NCI-H1417 (cell line): Measurements from ENCODE around the gene CFAP52.
"Not testable (repeated sequence)": the region's sequence is repeated elsewhere in the genome, so short reads cannot be mapped to it uniquely, and the experiment has no call there.

Experiments
- DNase-seq, 3 experiments: peaks; one replicate each; lab custom pipeline; 2025; lab: John Stamatoyannopoulos, UW

Gene CFAP52

DNA sequence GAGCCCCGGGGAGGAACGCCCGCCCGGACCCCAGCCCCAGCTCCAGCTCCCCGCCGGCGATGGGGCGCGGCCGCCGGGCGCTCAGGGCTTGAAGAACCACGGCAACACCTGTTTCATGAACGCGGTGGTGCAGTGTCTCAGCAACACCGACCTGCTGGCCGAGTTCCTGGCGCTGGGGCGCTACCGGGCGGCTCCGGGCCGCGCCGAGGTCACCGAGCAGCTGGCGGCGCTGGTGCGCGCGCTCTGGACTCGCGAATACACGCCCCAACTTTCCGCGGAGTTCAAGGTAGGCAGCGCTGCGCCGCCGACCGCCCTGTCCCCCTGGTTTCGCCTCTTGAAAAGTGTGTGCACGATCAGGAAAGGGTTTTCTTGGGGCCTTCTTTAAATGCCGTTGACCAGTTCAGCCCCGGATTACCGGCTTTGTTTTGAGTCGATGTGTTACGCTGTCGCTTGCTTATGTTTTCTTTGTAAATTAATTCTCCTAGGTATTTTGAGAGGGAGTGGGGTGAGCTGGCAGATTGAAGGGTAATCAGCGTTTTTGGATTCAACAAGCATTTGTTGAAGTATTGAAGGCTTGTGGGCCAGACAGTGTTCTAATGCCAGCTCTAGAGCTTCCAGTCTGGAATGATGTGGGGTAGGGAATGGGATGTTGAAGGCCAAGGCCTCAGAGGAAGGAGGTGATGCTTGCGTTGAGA lies 69.6 kb downstream of the CFAP52 start:
- peak; percentile 32 to 72 (median 63) for DNase-seq

DNA sequence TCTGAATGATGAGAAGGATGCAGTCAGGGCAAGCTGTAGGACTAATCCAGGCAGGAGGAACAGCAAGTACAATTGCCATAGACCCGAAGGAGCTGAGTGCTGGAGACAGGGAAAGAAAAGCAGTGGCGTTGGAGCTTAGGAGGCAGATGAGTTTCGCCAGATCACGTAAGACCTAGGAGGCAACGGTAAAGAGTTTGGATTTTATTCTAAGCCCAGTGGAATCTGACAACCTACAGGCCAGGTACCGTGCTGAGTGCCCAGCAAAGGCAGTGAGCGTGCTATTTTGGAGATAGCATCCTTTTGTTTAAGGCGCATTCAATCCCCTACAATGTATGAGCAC lies 70.1 kb downstream of the CFAP52 start:
- peak in 2 of 3 experiments; percentile 4 to 47 for DNase-seq

DNA sequence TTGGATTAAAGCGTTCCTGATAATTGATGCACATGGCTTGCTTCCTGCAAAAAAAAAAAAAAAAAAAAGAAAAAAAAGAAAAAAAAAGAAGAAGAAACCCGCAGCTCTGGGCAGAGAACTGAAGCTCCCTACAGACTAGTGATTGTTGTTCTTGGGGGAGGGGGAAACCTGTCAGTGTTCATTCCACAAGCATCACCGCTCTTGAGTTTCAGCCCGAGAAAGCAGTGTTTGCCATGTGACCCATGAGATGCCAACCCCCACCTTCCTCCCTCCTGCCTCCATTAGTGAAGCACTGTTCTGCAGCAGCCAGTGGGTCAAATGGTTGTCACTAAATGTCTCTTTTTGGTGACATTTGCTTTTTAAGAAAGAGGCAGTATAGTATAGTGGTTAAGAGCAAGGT lies 70.6 kb downstream of the CFAP52 start:
- peak; percentile 9 to 34 (median 12) for DNase-seq

DNA sequence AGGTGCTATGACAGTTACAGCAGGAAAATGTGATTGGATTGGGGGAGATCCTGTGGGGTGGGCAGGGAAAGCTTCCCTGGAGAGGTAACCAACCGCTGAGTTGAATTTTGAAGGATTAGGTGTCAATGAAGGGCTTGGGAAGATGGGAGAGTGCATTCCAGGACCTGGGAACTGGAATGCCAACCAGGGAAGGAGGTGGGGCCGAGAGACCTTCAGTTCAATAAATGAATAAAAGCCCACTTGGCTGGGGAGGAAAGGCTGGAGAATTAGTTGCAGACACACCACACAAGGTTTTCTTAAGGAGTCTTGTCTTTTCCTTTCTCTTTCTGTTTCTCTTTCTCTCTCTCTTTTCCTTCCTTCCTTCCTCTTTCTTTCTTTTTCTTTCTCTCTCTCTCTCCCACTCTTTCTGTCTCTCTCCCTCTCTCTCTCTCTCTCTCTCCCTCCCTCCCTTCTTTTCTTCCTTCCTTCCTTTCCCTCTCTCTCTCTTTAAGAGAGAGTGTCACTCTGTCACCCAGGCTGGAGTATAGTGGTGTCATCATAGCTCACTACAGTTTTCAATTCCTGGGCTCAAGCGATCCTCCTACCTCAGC lies 72.2 kb downstream of the CFAP52 start:
- DNase-seq, result no peak

DNA sequence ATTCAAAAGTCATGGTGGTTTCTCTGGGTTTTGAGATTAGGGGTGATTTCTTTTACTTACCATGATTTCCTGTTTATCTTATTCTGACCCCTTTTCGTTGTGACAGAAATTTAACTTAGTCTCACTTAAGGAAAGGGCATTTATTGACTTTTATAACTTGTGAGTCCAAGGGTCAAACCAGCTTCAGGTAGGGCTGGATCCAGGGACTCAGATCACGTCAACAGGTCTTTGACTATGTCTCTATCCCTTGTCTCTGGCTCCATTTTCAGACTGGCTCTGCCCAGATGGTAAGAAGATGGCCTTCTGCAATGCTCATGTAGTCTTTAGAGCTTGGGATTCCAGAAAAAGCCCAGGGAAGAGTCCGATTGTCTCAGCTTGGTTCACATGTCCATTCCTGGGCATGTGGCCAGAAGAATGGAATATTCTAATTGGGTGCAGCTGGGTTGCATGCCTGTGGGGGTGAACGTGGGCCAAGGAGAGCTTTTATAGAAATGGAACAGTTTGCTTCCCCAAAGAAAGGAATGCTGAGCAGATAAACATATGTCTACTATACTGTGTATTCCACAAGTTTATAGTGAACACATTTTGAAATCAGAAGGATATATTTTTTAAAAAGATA lies 82.3 kb downstream of the CFAP52 start:
- DNase-seq, result no peak

DNA sequence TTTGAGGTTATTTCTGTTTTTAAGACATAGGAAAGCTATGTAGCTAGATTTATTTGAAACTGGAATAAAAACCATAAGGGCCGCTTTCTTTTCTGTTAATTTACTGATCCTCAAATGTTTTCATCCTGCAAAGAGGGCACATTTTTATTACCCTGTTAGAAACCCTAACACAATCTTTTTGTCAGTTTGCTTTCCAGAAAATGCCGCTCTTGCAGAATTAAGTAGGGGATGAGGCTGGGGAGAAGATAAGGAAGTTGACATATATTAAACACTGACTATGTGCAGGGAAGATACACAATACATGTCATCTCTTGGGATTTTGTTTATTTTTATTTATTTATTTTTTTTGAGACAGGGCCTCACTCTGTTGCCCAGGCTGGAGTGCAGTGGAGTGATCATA lies 84.6 kb downstream of the CFAP52 start:
- no peak for DNase-seq

DNA sequence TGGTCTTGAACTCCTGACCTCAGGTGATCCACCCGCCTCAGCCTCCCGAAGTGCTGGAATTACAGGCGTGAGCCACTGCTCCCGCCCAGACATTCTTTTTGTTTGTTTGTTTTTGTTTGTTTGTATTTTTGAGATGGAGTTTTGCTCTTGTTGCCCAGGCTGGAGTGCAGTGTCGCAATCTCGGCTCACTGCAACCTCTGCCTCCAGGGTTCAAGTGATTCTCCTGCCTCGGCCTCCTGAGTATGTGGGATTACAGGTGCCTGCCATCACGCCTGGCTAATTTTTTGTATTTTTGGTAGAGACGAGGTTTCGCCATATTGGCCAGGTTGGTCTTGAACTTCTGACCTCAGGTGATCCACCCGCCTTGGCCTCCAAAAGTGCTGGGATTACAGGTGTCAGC lies 87.1 kb downstream of the CFAP52 start:
- not testable (repeated sequence) for DNase-seq

DNA sequence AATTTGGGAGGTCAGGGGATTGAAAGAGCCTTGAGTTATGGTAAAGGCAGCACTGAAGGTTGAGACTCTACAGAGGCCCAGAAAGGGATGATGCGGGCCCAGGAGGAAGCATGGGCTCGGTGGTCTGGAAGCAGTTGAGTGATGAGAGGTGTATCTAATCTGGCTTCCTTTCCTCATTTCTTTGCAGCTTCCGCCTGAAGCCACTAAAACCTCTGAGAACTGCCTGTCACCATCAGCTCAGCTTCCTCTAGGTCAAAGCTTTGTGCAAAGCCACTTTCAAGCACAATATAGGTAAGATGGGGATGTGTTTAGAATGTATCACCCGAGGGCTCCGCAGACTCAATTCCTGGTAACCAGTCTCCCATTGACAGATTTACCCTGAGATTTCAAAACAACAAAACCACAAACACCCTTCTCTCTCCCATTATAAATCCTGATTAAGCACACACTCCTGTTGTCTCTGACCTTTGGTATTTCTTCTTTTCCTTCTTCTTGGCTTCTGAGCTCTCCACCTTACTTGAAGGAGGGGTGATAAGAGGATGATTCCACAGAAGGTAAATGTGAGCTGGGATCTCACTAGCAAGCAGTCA lies 90.1 kb downstream of the CFAP52 start:
- no peak for DNase-seq

DNA sequence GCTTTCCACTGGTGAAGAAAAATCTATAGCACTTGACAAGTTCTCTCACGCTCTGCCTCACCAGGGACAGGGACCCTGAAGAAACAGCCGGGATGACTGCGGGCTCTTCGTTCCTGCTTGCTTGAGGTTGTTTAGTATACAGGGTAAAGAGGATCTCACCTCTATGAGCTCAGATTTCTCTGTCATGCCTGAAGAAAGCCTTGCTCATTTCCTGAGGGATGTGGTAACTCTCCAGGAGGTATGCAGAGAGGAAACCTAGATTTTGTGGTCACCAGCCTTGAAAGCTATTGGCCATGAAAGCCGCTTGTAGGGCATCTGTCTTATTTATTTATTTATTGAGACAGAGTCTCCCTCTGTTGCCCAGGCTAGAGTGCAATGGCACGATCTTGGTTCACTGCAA lies 92.1 kb downstream of the CFAP52 start:
- no peak for DNase-seq

DNA sequence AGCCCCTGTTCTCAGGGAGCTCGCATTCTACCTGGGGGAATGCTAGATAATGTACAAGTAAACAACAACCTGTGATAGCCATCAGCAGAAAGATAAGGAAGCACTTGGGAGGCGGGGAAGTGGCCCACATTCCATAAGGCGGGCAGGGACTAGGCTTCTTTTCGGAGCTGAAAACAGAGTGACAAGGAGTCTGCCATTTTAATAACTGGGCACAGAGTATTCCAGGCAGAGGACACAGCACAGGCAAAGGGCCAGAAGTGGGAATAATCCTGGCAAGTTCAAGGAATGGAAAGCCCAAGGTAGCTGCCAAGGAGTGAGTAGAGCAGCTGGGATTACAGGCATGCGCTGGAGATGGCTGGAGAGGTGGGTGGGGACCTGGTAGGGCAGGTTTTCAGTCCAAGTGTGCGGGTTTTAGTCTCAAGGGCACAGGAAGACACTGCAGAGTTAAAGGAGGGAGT lies 93.1 kb downstream of the CFAP52 start:
- DNase-seq, result no peak

DNA sequence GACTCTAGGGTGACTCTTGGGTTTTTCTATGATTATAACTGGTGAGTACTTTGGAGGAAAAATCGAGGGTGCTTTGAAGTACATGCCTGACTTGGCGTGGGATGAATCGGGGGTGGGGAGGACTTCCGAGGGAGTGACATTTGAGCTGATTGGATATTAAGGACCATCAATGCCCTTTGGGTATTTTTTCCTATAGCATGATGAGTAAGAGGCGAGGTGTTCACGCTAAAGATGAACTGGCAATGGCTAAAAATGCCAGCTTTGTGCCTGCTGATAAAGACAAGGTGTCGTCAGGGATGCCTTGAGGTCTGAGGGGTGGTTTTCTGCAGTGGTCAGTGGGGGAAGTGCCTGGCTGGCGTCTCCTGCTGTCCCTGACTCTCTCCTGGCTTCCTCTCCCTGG lies 94.2 kb downstream of the CFAP52 start:
- DNase-seq, result no peak

DNA sequence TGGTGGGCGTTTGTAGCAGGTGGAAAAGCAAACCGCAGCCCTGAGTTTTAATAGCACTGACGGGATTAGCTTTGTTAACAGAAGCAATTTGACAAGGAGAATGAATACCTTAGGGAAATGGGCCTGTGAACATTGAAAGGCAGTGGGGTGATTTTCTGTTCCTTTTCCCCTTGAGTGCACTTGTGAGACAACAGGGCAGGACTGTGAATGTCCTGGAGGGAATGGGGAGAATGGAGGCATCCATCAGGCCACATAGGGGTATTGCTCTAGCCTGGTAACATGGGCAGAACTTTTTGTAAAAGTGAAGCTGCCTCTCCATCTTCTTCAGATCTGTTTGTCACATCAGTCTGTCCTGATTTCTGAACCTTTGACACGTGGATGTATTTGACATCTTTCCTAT lies 95.1 kb downstream of the CFAP52 start:
- no peak for DNase-seq

DNA sequence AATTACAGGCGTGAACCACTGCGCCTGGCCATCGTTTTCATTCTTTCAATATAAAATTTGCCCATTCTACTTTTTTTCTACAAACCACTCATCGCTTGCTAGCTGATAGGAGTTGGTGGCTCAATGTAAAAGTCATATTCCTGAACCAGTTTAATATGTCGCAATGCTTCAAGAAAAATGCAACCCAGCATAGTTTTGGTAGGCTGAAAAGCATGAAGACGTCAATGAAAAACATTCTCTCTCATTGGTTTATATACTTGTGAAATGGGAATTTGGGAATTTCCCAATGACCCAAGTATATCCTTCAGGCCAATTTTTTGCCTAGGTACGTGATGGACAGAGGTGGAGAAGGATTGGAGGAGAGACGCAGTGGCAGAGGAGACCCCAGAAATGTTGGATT lies 95.8 kb downstream of the CFAP52 start:
- DNase-seq, result no peak

DNA sequence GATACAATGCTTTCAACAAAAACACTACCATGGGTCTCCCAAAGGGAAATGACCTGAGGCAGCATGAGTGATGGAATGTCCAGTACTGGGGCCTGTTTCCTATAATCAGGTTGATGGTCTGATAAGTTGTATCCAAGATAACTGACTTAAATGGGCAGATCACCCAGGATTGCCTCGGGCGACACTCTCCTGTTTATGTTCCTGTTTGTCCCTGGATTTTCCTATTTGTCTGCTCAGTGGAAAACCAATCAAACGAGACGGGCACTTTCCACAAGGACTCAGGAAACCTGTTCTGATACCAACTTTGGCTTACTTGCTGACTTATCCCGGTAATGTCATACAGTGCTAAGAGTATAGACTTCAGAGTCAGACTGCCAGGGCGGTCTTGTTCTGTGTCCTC lies 96.2 kb downstream of the CFAP52 start:
- no peak for DNase-seq

DNA sequence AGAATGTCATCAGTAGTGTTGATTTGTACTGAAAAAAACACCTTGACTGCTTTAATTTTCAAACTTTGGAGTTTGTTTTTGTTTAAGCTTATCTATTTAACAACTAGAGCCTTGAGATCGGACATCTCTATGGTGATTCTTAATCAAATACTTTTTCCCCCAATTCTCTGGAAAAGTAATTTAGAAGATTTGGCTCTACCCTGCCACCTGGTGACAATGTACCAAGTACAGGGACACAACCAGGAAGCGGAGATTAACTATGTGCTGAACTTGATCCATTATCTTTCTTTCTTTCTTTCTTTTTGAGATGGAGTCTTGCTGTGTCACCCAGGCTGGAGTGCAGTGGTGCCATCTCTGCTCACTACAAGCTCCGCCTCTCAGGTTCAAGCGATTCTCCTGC lies 99.6 kb downstream of the CFAP52 start:
- DNase-seq, result no peak

DNA sequence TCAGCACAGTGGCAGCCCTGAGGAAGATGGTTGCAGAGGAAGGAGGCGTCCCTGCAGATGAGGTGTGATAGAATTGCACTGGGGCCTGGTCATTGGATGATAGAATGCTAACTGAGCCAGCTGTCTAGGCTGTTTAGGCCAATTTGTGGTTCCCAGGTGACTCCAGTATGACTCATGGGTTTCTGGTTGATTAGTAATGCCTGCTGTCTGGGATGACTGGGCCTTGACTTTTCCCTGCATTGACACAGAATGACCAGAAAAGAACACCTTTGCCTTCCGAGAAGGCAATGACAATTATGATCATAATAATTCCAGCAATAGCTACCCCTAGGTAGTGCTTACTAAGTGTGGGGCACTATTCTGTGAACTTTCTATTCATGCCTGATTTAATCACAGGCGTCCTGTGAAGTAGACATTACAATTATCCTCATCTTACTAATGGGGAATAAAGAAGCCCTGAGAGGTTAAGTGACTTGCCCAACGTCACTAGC lies 100.4 kb downstream of the CFAP52 start:
- no peak for DNase-seq

DNA sequence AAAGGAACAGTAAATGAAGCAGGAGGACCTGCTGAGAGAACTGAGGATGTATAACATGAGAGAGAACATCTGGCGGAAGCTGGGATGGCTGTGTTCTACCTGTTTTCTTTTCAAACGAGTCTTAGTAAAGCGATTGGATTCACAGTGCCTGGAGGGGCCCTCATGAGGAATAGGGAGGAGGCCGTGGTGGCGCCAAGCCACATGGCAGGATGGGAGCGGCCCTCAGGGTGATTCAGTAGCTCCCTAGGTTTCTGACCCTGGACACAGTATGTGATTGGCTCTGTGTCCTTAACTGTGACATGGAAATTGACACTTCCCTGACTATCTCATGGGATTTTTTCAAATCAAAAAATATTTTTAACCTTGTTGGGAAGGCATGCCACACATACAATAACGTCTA lies 101.0 kb downstream of the CFAP52 start:
- no peak for DNase-seq

DNA sequence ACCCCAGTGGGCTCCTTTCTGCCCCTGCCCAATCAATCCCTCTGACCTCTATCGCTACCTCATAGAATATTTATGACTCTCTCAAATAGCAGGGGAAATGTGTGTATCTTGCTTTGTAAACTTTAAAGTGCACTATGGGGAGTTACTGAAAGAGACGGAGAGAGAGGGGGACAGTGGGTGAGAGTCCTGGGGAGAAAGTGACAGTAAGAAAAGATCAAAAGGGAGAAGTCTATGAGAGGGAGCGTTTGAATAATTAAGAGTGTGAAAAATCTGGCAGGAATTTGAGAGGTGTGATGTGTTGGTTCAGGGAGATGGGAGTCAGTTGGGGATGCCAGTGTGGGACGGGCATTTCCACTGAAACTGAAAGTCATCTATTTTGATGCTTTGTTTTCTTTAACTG lies 101.5 kb downstream of the CFAP52 start:
- DNase-seq, result no peak

DNA sequence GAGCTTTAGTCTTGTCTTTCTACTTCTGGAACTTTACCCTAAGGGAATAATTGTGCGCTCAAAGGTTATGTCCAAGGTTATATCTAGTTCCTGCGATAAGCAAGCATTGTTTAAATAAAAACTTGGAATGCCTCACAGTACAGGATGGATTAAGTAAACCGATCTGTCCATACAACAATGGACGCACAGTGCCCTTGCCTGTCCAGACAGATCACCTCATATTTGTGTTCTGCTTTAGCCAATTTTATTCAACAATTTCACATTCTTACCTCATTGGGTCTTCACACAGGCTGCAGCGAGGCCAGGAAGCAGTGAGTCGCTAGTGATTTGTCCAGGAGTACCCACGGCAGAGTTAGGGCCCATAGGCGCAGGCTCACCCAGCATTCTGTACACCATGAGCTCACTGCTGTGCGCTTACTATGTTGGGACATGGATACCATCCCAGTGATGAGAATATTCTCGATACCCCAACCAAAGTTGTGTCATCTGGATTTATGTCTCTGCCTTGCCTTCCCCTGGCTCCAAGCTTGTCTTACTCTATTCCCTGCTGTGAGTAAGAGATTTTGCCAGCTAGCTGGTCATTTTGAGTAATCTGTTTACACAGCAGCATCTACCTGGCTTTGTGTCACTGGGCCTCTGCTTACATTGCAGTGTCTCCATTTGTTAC lies 108.6 kb downstream of the CFAP52 start:
- DNase-seq, result no peak
